HG03045 (cell line): ENCODE measurements around the gene CYLD.
A peak's percentile ranks its signal among the peaks of the same experiment; 100 is the strongest.

Source experiments
- ATAC-seq: cut with Tn5 transposase; IDR thresholded peaks from one replicate; pipeline ENCODE4 v1.9.1; 2021; ENCODE audit warnings: mild to moderate bottlenecking, moderate library complexity; ENCODE audit not compliant: unreplicated experiment

Gene CYLD

DNA sequence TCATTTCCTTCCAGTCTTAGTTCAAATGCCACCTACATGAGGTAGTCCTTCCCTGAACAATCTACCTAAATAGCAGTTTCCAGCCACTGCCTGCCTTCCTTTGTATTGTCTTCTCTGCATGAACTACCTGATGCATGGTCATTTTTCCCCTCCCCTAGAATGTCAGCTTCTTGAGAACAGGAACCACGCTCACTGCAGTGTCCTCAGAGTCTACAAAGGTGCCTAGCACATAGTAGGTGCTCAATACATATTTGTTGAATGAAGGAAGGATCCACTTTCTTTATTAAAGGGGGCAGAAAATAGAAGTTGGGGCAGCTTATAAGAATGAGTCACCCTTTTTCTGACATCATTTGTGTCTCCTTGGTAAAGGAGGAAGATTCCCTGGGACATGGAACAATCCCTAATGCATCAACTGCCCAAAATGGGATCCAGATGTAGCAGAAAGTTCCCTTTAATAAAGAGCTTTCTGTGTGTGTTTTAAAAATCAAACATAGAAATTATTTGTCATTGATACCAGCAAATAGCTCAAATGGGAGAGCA lies 4.4 kb upstream of the CYLD start:
- ATAC-seq = no peak

DNA sequence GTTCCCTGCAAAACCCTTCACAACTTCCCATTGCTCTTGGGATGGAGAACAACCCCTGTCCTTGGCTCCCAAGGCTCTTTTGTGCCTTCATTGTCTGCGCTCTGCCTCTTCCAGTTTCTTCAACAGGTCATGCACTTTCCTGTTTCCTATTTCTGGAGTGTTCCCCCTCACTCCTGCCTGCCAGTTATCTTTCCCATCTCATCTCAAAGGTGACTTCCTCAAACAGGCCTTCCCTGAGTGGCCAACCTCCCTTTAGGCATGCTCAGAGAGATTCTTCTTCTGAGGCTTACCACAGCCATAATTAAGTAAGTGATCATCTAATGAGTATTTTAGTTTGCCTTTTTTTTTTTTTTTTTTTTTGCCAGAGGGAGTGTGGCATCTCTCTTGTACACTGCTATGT lies 2.9 kb upstream of the CYLD start:
- ATAC-seq = no peak

- no peak for ATAC-seq
These were observed 1.1 kb upstream of the CYLD start for GRCh38 chr16:50740736-50741135.

GRCh38 chr16:50741225-50741780 lies 583 bp upstream of the CYLD start:
- ATAC-seq = peak; percentile 3

DNA sequence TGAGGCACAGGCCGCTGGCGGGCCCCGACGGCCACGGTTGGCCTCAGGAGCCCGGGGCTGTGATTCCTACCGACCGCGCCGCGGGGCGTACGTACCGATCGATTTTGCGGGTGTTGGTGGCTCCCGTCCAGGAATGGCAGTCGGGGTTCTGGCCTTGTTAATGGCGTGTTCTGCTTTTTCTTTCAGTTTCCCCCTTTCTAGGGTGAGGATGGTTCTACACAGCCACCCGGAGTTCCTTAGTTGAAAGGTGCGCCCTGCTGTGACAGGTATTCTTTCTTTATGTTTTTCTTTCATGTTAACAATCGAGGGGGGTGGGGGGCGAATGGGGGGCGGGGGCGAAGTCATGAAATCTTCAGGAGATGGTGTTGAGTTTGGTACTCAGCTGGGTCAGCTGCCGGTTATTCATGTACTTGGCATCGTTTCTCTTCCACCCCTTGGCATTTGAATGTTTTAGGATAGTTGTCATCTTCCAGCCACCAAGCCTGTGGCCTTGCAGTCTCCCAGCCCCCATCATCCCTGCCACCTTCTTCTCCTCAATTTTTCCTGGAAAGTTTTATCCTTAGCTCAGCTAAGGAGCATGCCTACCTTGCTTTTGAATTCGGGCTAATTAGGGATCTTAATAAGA lies 802 bp downstream of the CYLD start:
- peak; percentile 11 for ATAC-seq

DNA sequence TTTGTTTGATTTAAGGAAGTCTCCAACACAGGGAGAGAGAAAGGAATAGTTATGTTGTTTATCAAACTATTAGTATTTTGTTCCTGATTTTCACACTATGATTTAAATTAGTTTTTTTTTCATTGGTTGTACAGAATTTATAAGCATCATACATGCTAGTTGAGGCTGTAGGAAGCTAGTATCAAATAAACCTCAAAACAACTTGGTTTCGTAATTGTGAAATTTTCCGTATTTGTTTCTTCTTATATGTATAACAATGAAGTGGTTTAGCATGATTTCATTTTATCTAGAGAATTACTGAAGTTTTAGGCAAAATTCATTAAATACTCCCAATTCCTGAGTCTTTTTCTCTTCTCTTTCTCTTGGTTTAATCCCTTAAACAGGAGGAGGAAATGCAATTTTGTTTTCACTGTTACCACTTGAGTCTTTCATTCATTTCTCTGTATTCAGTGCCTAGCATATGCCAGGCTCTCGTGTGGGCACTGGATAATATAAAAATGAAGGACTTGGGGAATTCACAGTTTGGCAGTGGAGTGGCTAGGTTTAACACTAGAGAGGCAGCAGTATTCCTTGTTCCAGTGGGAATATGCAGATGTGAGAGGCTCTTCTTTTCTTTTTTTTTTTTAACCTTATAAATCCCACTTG lies 1.8 kb downstream of the CYLD start:
- ATAC-seq = no peak

DNA sequence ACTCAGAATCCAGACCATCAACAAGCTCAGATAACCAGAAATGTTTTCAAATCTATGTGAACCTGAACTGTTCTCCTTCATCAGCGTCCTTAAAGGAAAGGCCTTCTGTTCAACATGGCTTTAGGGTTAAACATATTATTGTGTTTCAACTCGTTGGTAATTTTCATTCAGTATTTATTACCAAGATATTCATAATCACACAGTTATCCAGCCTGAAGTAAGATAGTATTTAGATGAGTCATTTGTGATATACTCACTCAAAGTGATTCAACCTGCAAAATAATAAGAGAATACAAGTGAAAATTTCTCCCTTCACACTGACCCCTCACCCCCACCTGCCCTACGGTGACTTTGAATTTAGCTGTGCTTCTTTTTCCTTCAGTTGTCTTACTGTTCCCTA lies 3.0 kb downstream of the CYLD start:
- ATAC-seq = no peak

DNA sequence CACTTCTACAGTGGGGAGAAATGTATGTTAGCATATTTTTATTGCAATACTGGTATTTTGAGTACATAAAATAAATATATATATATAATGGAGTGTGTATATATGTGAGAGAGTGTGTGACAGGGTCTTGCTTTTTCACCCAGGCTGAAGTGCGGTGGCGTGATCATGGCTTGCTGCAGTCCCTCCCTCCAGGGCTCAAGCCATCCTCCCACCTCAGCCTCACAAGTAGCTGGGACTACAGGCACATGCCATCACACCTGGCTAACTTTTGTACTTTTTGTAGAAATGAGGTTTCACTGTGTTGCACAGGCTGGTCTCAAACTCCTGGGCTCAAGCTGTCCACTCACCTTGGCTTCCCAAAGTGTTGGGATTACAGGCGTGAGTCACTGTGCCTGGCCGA lies 4.1 kb downstream of the CYLD start:
- no peak for ATAC-seq

DNA sequence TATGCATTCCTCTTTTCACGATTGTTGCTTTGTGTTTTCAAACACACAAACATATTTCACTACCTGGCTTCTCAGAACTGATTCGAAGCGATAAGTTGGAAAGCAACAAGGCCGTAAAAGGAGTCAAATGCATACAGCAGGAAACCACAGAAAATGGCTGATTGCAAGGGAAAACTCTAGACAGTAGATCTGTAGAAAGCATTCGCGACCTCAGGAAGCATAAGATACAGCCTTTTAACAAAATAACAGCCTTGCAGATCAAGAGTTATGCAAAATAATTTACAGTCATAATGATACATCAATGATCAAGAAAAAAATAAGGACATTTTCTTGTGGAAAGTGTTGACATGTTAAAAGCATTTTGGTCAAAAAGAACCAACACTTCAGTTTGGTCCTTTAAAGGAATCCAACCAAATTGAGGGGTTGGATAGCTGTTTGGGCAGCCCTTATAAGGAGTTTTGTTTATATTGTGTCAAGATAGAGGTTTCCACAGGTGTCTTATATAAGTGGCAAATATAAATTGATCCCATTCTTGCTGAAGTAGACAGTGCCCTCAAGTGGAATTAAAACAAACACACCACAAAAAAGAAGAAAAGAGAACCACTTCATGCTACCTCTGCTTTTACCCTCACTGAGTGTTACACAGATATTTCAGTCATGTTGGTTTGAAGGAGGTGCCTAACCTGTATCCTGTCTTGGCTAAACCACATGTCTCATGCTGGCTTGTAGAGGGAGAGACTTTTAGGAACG lies 5.5 kb downstream of the CYLD start:
- ATAC-seq = no peak

DNA sequence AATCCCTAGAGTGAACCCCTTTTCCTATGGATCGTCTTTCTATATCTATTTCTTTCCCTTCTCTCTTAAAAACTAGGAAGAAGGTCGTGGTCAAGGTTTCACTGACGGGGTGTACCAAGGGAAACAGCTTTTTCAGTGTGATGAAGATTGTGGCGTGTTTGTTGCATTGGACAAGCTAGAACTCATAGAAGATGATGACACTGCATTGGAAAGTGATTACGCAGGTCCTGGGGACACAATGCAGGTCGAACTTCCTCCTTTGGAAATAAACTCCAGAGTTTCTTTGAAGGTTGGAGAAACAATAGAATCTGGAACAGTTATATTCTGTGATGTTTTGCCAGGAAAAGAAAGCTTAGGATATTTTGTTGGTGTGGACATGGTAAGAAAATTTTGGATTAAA lies 9.6 kb downstream of the CYLD start:
- no peak for ATAC-seq

GRCh38 chr16:50752471-50753235 lies 10.8 kb downstream of the CYLD start:
- ATAC-seq = no peak

GRCh38 chr16:50756473-50756872 lies 14.6 kb downstream of the CYLD start:
- ATAC-seq = no peak

DNA sequence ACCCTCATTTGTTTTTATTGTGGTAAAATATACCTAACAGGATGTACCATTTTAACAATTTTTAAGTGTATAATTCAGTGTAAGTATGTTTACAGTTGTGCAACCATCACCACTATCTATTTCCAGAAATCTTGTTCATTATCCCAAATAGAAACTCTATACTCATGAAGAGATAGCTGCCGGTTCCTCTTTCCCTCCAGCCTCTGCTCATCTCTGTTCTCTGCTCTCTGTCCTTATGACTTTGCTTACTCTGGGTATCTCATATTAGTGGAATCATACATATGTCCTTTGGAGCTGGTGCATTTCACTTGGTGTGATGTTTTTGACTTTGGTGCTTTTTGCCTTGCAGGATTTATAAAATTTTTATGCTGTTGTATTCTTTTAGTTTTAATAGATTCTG lies 19.4 kb downstream of the CYLD start:
- ATAC-seq = no peak

GRCh38 chr16:50762241-50762640 lies 20.4 kb downstream of the CYLD start:
- no peak for ATAC-seq

DNA sequence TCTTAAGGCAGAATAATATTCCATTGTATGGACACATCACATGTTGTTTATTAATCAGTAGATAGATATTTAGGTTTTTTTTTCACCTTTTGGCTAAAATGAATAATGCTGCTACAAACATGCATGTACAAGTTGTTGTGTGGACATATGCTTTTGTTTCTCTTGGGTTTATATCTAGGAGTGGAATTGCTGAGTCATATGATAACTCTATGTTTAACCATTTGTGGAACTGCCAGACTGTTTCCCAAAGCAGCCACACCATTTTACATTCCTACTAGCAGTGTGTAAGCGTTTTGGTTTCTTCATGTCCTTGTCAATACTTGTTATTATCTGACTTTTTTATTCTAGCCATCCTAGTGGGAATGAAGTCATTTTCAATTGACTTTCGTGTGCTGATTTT lies 21.3 kb downstream of the CYLD start:
- ATAC-seq = no peak

GRCh38 chr16:50765260-50765659 lies 23.4 kb downstream of the CYLD start:
- no peak for ATAC-seq

DNA sequence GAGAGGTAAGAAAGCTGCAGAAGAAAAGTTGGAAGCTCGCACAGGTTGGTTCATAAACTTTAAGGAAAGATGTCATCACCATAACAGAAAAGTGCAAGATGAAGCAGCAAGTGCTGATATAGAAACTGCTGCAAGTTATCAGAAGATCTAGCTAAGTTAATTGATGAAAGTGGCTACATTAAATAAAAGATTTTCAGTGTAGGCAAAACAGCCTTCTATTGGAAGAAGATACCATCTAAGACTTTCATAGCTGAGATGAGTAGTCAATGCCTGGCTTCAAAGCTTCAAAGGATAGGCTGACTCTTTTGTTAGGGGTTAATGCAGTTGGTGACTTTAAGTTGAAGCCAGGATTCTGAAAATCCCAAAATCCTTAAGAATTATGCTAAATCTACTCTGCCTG lies 24.0 kb downstream of the CYLD start:
- ATAC-seq = no peak

- no peak for ATAC-seq
These were observed 25.3 kb downstream of the CYLD start for GRCh38 chr16:50767197-50767596.

DNA sequence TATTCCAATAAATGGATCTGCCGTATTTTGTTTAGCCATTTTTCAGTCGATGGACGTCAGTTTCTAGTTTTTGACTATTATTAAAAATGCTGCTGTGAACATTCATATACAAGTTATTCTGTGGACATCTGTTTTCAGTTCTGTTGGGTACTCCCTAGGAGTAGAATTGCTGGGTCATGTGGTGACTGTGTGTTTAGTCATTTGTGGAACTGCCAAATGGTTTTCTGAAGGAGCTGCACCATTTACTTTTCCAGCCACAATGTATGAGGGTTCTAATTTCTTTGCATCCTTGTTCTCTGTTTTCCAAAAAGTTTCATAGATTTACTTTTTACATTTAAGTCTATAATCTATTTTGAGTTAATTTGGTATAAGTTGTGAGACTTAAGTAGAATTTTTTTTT lies 29.5 kb downstream of the CYLD start:
- ATAC-seq = no peak

- no peak for ATAC-seq
These were observed 32.5 kb downstream of the CYLD start for GRCh38 chr16:50774405-50774804.

DNA sequence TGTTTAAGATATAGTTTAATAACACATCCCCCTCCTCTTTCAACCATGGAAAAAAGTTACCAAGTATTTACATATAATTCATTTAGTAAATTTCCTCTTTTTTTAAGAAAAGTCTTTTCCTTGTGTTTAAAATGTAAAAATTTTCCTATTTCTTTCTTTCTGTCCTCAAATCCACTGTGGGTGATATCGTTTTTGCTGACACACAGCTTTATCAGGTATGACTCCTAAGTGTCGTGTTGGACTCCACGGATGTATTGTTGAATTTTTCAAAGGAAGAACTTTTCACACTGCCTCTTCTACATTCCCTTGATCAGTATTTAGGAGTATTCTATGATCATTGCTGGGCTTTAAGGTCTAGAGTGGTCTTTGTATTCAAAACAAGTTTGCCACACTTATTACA lies 33.1 kb downstream of the CYLD start:
- ATAC-seq = no peak
